Esophagus (tissue), 2 donors: ENCODE measurements around the gene CDH13. TPM values are rescaled to one million over a fixed set of nuclear protein-coding genes. Genes with fewer than 3 reads are reported as not detected.

Source experiments
- H3K27ac ChIP-seq, 2 donors: one replicate each; pipeline ENCODE4 v1.5.1; 2013; ENCODE audit warnings: low read depth in 2 of 2, mild to moderate bottlenecking in 2 of 2, inconsistent platforms in 1 of 2, low read length in 1 of 2, moderate library complexity in 1 of 2
- H3K27me3 ChIP-seq, 2 donors: one replicate each; pipeline ENCODE4 v1.6.1; 2013; ENCODE audit warnings: low read length in 2 of 2, control low read depth in 1 of 2, mild to moderate bottlenecking in 1 of 2; ENCODE audit not compliant: insufficient read depth in 2 of 2, control insufficient read depth in 1 of 2
- H3K36me3 ChIP-seq, 2 donors: one replicate each; pipeline ENCODE4 v1.6.1; 2013; ENCODE audit warnings: low read length in 1 of 2; ENCODE audit not compliant: control insufficient read depth in 2 of 2, insufficient read depth in 2 of 2
- H3K4me1 ChIP-seq, 2 donors: one replicate each; pipeline ENCODE4 v1.6.1; 2013; ENCODE audit warnings: low read length in 1 of 2; ENCODE audit not compliant: control insufficient read depth in 2 of 2, insufficient read depth in 2 of 2
- H3K4me3 ChIP-seq, 2 donors: one replicate each; pipeline ENCODE4 v1.5.1; 2013; ENCODE audit warnings: low read length in 2 of 2, mild to moderate bottlenecking in 2 of 2, low read depth in 1 of 2, moderate library complexity in 1 of 2
- H3K9me3 ChIP-seq, 2 donors: one replicate each; pipeline ENCODE4 v1.6.1; 2013; ENCODE audit warnings: mild to moderate bottlenecking in 2 of 2, low read depth in 1 of 2, low read length in 1 of 2, moderate library complexity in 1 of 2; ENCODE audit not compliant: control insufficient read depth in 2 of 2, insufficient read depth in 1 of 2
- WGBS, 2 donors: extraction: QIAGEN DNeasy Blood & Tissue Kit; methylation state at CpG; one replicate each; pipeline ENCODE4 v1.1.7; 2013; 5-methylcytosine and 5-hydroxymethylcytosine counted together
- polyA plus RNA-seq, 2 donors: library from polyadenylated mRNA; stranded (reverse); fragments of 200-250 nt; gene quantifications; one replicate each; pipeline ENCODE4 v1.2.3, GENCODE V29; 2013
- donor health status: healthy with polysubstance abuse.
- donor health status: Bipolar disorder and iron deficiency.

CDH13 gene
- polyA plus RNA-seq, 2 donors, result 1.3 to 4.3 TPM

DNA sequence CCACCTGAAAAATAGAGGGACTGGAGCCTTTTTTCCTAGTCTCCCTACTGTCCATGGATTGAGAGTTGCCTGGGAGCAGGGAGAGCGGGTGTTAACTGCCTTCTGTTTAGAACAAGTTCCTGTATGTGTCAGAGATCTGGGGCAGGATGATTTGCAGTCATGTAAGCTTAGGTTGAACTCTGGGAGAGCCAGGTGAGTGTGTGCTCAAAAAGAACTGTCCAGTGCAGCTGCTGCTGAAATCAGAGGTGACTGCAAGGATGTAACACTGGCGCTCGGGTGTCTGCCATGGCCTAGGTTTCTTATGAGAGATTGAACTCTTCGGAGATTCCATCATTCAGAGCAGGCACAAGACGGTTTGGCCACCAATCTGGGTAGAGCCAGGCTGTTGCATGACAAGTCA, 432.5 kb downstream of the CDH13 start:
- Histone ChIP-seq H3K9me3 (no peaks in the 10 kb centered on the region), H3K36me3 (no peaks in the 10 kb centered on the region), H3K27ac (no peak overlapping the region), H3K4me3 (no peak overlapping the region), H3K27me3 (no peaks in the 10 kb centered on the region), H3K4me1 (no peaks in the 10 kb centered on the region)
- 77 to 87% methylated on average over 5 of the region's 5 CpGs for WGBS, 2 donors

DNA sequence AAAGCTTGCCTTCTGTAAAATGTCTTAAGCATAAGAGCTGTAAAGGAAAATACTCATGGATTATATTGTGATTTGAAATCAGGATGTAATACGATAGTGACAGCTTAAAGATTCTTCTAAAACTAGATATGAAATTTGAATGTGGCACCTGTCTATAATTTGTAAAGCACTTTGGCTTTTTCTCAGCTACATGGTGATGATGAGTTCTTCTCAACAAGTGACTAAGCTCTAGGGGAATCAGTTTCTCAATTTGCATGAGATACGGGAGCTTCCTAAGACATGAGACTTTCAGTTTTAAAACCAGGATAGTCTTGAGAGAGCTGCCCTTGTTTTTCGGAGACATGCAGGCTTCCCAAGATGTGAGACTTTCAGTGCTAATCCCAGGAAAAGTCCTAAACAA, 439.2 kb downstream of the CDH13 start:
- Histone ChIP-seq H3K27ac (no peak overlapping the region), H3K9me3 (peaks cover 0 to 3% of the 10 kb centered on the region in 2 donors), H3K4me3 (no peak overlapping the region), H3K36me3 (no peaks in the 10 kb centered on the region), H3K4me1 (no peaks in the 10 kb centered on the region), H3K27me3 (no peaks in the 10 kb centered on the region)
- 86 to 88% methylated on average over 3 of the region's 3 CpGs for WGBS, 2 donors

DNA sequence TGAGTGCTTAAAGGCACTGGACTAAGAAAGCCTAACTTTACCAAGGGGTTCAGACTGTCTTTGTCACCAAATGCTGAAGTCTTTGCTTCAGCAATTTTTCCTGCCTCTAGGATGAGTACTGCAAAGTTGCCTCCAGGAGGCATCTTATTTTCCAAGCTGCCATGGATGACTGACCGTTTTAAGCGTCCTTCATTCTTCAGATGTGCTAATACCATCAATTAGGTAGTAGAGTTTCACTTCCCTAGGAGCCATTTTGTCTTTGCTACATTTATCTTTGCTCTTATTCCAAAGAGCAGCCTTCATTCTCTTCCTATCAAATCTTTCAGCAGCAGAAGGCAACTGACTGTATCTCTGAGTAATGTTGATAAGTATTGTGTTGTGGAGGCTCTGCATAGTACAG, 440.1 kb downstream of the CDH13 start:
- H3K4me1 ChIP-seq, result no peaks in the 10 kb centered on the region
- WGBS, 2 donors, result 73 to 75% methylated on average over 2 of the region's 2 CpGs
- no peaks in the 10 kb centered on the region for H3K27me3 ChIP-seq
- no peak overlapping the region for H3K4me3 ChIP-seq
- no peaks in the 10 kb centered on the region for H3K36me3 ChIP-seq
- peaks cover 0 to 3% of the 10 kb centered on the region in 2 donors for H3K9me3 ChIP-seq
- H3K27ac ChIP-seq, result no peak overlapping the region

DNA sequence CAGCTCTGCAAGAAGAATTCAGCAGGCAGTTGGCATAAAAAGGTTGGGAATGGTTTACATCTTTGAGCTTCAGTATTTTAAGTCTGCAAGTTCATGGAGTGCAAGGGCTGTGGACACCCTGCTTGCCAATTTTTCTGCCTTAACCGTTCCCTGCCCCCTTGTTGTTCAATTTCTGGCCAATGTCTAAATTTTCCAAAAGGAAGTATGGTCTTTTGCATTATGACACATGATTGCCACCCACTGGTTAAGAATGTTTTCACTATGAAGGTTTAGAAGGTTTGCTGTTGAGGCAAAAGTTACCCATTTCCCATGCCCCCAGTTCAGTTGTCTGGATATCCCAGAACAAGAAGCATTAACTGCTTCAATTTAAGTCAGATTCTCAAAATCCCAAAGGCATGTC, 441.9 kb downstream of the CDH13 start:
- Histone ChIP-seq H3K27ac (no peak overlapping the region), H3K9me3 (peaks cover 0 to 3% of the 10 kb centered on the region in 2 donors), H3K4me1 (no peaks in the 10 kb centered on the region), H3K36me3 (no peaks in the 10 kb centered on the region), H3K27me3 (no peaks in the 10 kb centered on the region), H3K4me3 (no peak overlapping the region)
- 30 to 36% methylated on average over 1 of the region's 1 CpG for whole genome bisulfite sequencing, 2 donors

DNA sequence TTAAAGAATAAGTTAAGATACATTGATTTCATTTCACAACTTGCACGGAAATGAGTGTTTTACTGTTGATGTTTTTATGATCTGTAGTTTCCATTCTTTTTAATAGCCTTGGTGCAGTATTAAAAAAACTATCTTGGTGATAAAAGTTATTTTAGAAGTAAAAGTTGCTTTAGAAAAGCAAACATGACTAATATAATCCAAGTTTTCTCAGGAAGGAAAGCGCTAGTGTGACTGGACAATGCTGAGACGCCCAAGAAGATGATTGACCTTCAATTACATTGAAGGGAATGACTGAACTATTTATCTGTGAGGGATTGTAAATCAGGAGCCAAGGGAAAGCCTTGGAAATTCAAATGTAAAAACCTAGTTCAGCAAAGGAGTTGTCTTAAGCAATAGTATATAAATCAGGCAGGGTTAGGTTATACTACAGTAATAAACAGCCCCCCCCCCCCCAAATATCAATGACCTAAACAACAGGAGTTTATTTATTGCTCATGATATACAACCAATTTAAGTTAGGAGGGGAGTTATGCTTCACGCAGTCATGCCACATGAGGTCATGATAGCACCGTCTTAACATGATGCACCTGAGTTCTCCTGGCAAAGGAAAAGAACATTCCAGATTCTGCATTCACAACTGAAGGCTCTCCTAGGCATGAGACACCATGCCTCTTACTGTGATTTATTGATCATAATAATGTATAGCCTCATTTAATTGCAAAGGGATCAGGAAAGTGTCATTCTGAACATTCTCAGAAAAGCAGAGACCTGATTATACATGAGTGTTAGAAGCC, 443.8 kb downstream of the CDH13 start:
- Histone ChIP-seq H3K9me3 (peaks cover 0 to 3% of the 10 kb centered on the region in 2 donors), H3K36me3 (no peaks in the 10 kb centered on the region), H3K27me3 (no peaks in the 10 kb centered on the region), H3K4me3 (no peak overlapping the region), H3K4me1 (no peaks in the 10 kb centered on the region), H3K27ac (no peak overlapping the region)
- WGBS, 2 donors, result 76 to 79% methylated on average over 5 of the region's 5 CpGs

DNA sequence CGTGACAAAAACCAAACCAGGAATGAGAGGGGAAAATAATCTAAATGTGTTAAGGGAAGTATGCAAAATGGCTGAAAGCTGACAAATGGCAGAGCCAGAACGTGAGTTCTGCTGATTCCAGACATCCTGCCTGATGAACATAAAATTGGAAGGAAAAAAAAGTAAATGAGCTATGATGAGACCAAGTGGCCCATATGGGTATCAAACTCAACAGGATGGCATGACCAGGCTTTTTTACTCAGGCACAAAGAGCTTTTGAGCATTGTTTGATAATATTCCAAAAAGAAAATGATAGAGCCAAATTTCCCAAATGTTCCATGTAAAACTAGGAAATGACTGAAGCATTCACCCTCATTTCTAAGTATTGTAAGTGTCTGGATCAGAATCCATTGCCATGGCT, 449.2 kb downstream of the CDH13 start:
- no peaks in the 10 kb centered on the region for H3K27me3 ChIP-seq
- H3K4me1 ChIP-seq, result no peaks in the 10 kb centered on the region
- no peak overlapping the region for H3K27ac ChIP-seq
- no peaks in the 10 kb centered on the region for H3K36me3 ChIP-seq
- no peaks in the 10 kb centered on the region for H3K9me3 ChIP-seq
- H3K4me3 ChIP-seq, result no peak overlapping the region
- WGBS, 2 donors, result 55 to 67% methylated on average over 2 of the region's 2 CpGs

DNA sequence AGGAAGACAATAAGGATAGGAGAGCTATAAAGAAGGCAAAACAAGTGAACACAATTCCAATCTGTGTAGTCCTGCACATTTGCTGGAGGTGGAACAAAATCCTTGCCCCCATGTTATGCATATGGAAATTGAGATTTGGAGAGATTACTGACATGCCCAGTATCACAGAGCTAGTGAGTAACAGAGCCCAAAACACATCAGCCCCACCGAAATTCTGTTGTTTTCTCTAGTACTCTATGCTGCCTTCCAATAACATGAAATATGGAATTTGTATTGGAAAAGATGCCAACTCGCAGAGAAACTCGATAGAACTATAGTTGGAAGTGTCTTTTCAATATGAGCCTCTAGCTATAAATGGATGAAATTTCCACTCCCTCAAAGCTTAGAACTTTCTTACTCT, 456.6 kb downstream of the CDH13 start:
- no peaks in the 10 kb centered on the region for H3K36me3 ChIP-seq
- H3K27me3 ChIP-seq, result no peaks in the 10 kb centered on the region
- H3K9me3 ChIP-seq, result peaks cover 0 to 2% of the 10 kb centered on the region in 2 donors
- no peak overlapping the region for H3K4me3 ChIP-seq
- no peaks in the 10 kb centered on the region for H3K4me1 ChIP-seq
- H3K27ac ChIP-seq, result no peak overlapping the region
- 77 to 82% methylated on average over 3 of the region's 3 CpGs for WGBS, 2 donors

DNA sequence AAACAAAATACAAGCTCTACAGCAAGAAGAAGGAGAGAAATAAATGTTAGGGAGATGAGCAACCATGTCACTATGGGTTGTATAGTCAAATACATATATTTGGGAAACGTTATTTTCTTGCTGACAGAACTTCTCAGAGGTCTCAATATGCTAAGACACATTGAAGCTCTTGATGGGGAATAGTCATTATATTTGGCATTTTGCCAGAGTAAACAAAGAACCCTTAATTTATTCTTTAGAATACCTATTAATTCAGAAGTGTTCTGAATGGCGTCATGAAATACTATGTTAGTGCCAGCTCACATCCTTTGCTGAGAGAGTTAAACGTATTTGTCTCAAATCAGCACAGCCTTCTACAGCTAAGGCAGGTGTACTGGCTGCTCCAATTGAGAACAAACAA, 458.9 kb downstream of the CDH13 start:
- whole genome bisulfite sequencing, 2 donors, result 43 to 63% methylated on average over 3 of the region's 3 CpGs
- H3K36me3 ChIP-seq, result no peaks in the 10 kb centered on the region
- no peaks in the 10 kb centered on the region for H3K27me3 ChIP-seq
- no peak overlapping the region for H3K27ac ChIP-seq
- peaks cover 0 to 2% of the 10 kb centered on the region in 2 donors for H3K9me3 ChIP-seq
- H3K4me3 ChIP-seq, result no peak overlapping the region
- no peaks in the 10 kb centered on the region for H3K4me1 ChIP-seq

DNA sequence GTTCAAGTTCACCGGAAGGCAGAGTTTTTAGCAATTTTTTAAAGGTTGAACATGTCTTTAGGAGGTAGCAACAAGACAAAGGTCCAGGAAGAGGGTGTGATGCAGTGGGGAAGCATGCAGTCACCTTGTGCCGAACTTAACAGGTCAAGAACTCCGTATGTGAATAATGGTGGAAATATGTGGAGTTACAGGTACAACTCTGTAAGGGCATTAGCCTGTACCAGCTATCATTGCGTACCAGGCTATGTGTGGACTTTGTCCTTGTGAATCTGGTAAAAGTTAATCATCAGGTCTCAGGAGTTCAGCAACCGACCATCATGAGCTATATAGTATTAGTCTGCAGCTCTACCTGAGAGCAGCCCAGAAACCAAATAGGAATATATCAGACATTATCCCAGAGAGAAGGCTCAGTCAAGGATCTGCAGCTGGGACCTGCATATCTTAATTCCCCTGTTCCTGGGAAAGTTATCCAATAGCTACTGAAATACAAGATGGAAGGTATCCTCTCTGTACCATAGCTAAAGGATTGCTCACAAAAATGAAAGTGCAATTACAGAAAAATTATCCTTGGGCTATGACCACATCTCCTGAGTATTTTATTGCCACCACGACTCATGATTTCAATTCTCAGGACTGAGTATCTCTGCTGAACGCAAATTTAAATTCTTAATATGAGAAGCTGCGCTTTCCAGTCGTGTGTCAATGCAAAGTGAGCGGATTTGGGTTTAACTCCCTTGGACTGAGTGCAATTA, 469.3 kb downstream of the CDH13 start:
- H3K27me3 ChIP-seq, result no peaks in the 10 kb centered on the region
- no peaks in the 10 kb centered on the region for H3K4me1 ChIP-seq
- H3K27ac ChIP-seq, result no peak overlapping the region
- H3K9me3 ChIP-seq, result peaks cover 0 to 2% of the 10 kb centered on the region in 2 donors
- H3K4me3 ChIP-seq, result no peak overlapping the region
- H3K36me3 ChIP-seq, result no peaks in the 10 kb centered on the region
- 60 to 80% methylated on average over 10 of the region's 10 CpGs for WGBS, 2 donors
